ENCODE results near the gene SH2D3A. TPM values are rescaled to one million over a fixed set of nuclear protein-coding genes. Genes with fewer than 3 reads are reported as not detected.

SH2D3A gene
- total RNA-seq, 1 experiment from 2014 or later: 2.2 TPM

DNA sequence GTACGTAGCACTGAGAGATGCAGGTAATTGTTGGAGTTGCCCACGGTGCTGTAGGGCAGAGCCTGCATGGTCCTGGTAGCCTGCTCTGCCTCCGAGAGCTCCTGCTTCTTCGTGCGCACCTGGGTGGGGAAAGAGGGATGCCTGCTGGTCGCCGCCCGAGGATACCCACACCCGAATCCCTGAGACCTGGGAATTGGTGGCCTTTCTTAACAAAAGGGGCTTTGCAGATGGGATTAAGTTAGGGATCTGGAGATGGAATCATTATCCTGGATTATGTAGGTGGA, 56.2 kb downstream of the SH2D3A start:
- ATAC-seq (no peak), DNase-seq (ENCODE audit: low read depth, low spot score) (no peak)
- intact Hi-C loops (cut with micrococcal nuclease; ENCODE audit: unreplicated experiment) (no loop called here), in situ Hi-C loops (cut with HindIII; ENCODE audit: low pct_unique_long_range_greater_than_20kb, low sequenced_read_pairs) (no loop called here)
- Histone ChIP-seq H3K27me3 (ENCODE audit: control insufficient read depth, insufficient read depth, low read length) (no peaks in the 10 kb centered on the region), H3K4me1 (ENCODE audit: control insufficient read depth, insufficient read depth, low read length) (no peaks in the 10 kb centered on the region), H3K9me3 (ENCODE audit: control insufficient read depth, insufficient read depth, low read depth, low read length) (no peaks in the 10 kb centered on the region), H3K27ac (ENCODE audit: low read length) (no peak overlapping the region), H3K4me3 (ENCODE audit: low read depth in 2 of 2, low read length in 2 of 2) (no peak overlapping the region), H3K36me3 (ENCODE audit: control insufficient read depth, insufficient read depth, low read length) (no peaks in the 10 kb centered on the region)
- CTCF ChIA-PET: no interaction called here
- POLR2A ChIA-PET: no interaction called here
- BruUV-seq (replicated peaks): no TSS peak
- TF ChIP-seq SIN3A (IDR thresholded peaks at IDR 0.05; ENCODE audit: borderline replicate concordance, insufficient read depth, low read depth, low read length) (no peak), TCF7L2 (IDR thresholded peaks at IDR 0.05; ENCODE audit: low read depth, low read length) (no peak), POLR2AphosphoS5 (IDR thresholded peaks at IDR 0.05; ENCODE audit: low read depth, low read length) (no peak)
- TF ChIP-seq, protein P1, sequence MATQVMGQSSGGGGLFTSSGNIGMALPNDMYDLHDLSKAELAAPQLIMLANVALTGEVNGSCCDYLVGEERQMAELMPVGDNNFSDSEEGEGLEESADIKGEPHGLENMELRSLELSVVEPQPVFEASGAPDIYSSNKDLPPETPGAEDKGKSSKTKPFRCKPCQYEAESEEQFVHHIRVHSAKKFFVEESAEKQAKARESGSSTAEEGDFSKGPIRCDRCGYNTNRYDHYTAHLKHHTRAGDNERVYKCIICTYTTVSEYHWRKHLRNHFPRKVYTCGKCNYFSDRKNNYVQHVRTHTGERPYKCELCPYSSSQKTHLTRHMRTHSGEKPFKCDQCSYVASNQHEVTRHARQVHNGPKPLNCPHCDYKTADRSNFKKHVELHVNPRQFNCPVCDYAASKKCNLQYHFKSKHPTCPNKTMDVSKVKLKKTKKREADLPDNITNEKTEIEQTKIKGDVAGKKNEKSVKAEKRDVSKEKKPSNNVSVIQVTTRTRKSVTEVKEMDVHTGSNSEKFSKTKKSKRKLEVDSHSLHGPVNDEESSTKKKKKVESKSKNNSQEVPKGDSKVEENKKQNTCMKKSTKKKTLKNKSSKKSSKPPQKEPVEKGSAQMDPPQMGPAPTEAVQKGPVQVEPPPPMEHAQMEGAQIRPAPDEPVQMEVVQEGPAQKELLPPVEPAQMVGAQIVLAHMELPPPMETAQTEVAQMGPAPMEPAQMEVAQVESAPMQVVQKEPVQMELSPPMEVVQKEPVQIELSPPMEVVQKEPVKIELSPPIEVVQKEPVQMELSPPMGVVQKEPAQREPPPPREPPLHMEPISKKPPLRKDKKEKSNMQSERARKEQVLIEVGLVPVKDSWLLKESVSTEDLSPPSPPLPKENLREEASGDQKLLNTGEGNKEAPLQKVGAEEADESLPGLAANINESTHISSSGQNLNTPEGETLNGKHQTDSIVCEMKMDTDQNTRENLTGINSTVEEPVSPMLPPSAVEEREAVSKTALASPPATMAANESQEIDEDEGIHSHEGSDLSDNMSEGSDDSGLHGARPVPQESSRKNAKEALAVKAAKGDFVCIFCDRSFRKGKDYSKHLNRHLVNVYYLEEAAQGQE (IDR thresholded peaks at IDR 0.05; ENCODE audit: insufficient read depth in 1 of 2, low read depth in 2 of 2, low read length in 1 of 2): no peak
- TF ChIP-seq, protein P2, sequence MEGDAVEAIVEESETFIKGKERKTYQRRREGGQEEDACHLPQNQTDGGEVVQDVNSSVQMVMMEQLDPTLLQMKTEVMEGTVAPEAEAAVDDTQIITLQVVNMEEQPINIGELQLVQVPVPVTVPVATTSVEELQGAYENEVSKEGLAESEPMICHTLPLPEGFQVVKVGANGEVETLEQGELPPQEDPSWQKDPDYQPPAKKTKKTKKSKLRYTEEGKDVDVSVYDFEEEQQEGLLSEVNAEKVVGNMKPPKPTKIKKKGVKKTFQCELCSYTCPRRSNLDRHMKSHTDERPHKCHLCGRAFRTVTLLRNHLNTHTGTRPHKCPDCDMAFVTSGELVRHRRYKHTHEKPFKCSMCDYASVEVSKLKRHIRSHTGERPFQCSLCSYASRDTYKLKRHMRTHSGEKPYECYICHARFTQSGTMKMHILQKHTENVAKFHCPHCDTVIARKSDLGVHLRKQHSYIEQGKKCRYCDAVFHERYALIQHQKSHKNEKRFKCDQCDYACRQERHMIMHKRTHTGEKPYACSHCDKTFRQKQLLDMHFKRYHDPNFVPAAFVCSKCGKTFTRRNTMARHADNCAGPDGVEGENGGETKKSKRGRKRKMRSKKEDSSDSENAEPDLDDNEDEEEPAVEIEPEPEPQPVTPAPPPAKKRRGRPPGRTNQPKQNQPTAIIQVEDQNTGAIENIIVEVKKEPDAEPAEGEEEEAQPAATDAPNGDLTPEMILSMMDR (IDR thresholded peaks at IDR 0.05): no peak

- H3K9me3 ChIP-seq (ENCODE audit: control insufficient read depth, insufficient read depth, low read depth, low read length): no peaks in the 10 kb centered on the region
- intact Hi-C loops (cut with micrococcal nuclease; ENCODE audit: unreplicated experiment) (no loop called here), in situ Hi-C loops (cut with HindIII; ENCODE audit: low pct_unique_long_range_greater_than_20kb, low sequenced_read_pairs) (no loop called here)
- no peaks in the 10 kb centered on the region for H3K27me3 ChIP-seq (ENCODE audit: control insufficient read depth, insufficient read depth, low read length)
- DNase-seq (ENCODE audit: low read depth, low spot score) (no peak), ATAC-seq (no peak)
- no peaks in the 10 kb centered on the region for H3K36me3 ChIP-seq (ENCODE audit: control insufficient read depth, insufficient read depth, low read length)
- H3K27ac ChIP-seq (ENCODE audit: low read length): no peak overlapping the region
- no TSS peak for BruUV-seq (replicated peaks)
- H3K4me1 ChIP-seq (ENCODE audit: control insufficient read depth, insufficient read depth, low read length): no peaks in the 10 kb centered on the region
- TF ChIP-seq, protein P1 (IDR thresholded peaks at IDR 0.05; ENCODE audit: insufficient read depth in 1 of 2, low read depth in 2 of 2, low read length in 1 of 2): no peak
- POLR2A ChIA-PET: no interaction called here
- CTCF ChIA-PET: no interaction called here
- no peak overlapping the region for H3K4me3 ChIP-seq (ENCODE audit: low read depth in 2 of 2, low read length in 2 of 2)
These were observed 56.8 kb downstream of the SH2D3A start for GRCh38 chr19:6710273-6711077.
